ENCODE data around the gene RPTOR. TPM values are rescaled to one million over a fixed set of nuclear protein-coding genes. Genes with fewer than 3 reads are reported as not detected.

Gene RPTOR
- total RNA-seq, 1 experiment from 2014 or later: 46.2 TPM

GRCh38 chr17:80971704-80972304, 427.2 kb downstream of the RPTOR start:
- TF ChIP-seq EZH2phosphoT487 (IDR thresholded peaks at IDR 0.05; ENCODE audit: borderline replicate concordance, low read length) (no peak), CTCF (conservative IDR thresholded peaks at IDR 0.05; ENCODE audit: low read depth, low read length) (no peak), EZH2 (IDR thresholded peaks at IDR 0.05; ENCODE audit: low read length, unreplicated experiment) (no peak)
- Histone ChIP-seq H3K79me2 (ENCODE audit: low read length) (no peaks in the 10 kb centered on the region), H3K4me3 (ENCODE audit: low read length) (no peak overlapping the region), H3K4me2 (ENCODE audit: low read length) (no peak overlapping the region), H3F3A (ENCODE audit: low read length, unreplicated experiment) (no peaks in the 10 kb centered on the region), H3K27me3 (ENCODE audit: low read length) (no peaks in the 10 kb centered on the region), H3K36me3 (ENCODE audit: low read depth, low read length) (no peaks in the 10 kb centered on the region), H3K9me3 (ENCODE audit: low read length) (no peaks in the 10 kb centered on the region), H3K9ac (ENCODE audit: low read length) (no peak overlapping the region), H3K4me1 (ENCODE audit: insufficient read depth, low read length) (no peaks in the 10 kb centered on the region), H3K27ac (ENCODE audit: low read length) (no peak overlapping the region), H4K20me1 (ENCODE audit: low read length) (no peaks in the 10 kb centered on the region), H3K9me2 (replicated peaks; ENCODE audit: low read length) (no peaks in the 10 kb centered on the region), H2AFZ (ENCODE audit: low read length) (no peak overlapping the region)
- CTCF ChIA-PET: no interaction called here
- ATAC-seq: no peak
- BruUV-seq (replicated peaks): no TSS peak
- POLR2A ChIA-PET (ENCODE audit: unreplicated experiment): no interaction called here
- intact Hi-C loops (cut with micrococcal nuclease): loop anchor here (5.0 kb wide), 1 partner anchor 545 kb away; no protein-coding TSS in a partner anchor
- DNase-seq: no peak

GRCh38 chr17:80976701-80977100, 432.1 kb downstream of the RPTOR start:
- Histone ChIP-seq H3K79me2 (ENCODE audit: low read length) (no peaks in the 10 kb centered on the region), H3K4me2 (ENCODE audit: low read length) (no peak overlapping the region), H3K36me3 (ENCODE audit: low read depth, low read length) (no peaks in the 10 kb centered on the region), H3F3A (ENCODE audit: low read length, unreplicated experiment) (no peaks in the 10 kb centered on the region), H3K27me3 (ENCODE audit: low read length) (no peaks in the 10 kb centered on the region), H4K20me1 (ENCODE audit: low read length) (no peaks in the 10 kb centered on the region), H2AFZ (ENCODE audit: low read length) (no peak overlapping the region), H3K4me1 (ENCODE audit: insufficient read depth, low read length) (no peaks in the 10 kb centered on the region), H3K9me3 (ENCODE audit: low read length) (no peaks in the 10 kb centered on the region), H3K9me2 (replicated peaks; ENCODE audit: low read length) (no peaks in the 10 kb centered on the region), H3K9ac (ENCODE audit: low read length) (no peak overlapping the region), H3K4me3 (ENCODE audit: low read length) (no peak overlapping the region), H3K27ac (ENCODE audit: low read length) (no peak overlapping the region)
- TF ChIP-seq EZH2phosphoT487 (IDR thresholded peaks at IDR 0.05; ENCODE audit: borderline replicate concordance, low read length) (no peak), EZH2 (IDR thresholded peaks at IDR 0.05; ENCODE audit: low read length, unreplicated experiment) (no peak), CTCF (conservative IDR thresholded peaks at IDR 0.05; ENCODE audit: low read depth, low read length) (no peak)
- ChIA-PET POLR2A (ENCODE audit: unreplicated experiment) (no interaction called here), CTCF (no interaction called here)
- no peak for DNase-seq
- no TSS peak for BruUV-seq (replicated peaks)
- intact Hi-C loops (cut with micrococcal nuclease): no loop called here
- no peak for ATAC-seq

- Histone ChIP-seq H3K36me3 (ENCODE audit: low read depth, low read length) (no peaks in the 10 kb centered on the region), H3K9ac (ENCODE audit: low read length) (no peak overlapping the region), H3K4me2 (ENCODE audit: low read length) (no peak overlapping the region), H3K27ac (ENCODE audit: low read length) (no peak overlapping the region), H3K4me1 (ENCODE audit: insufficient read depth, low read length) (no peaks in the 10 kb centered on the region), H3K79me2 (ENCODE audit: low read length) (no peaks in the 10 kb centered on the region), H3K9me2 (replicated peaks; ENCODE audit: low read length) (no peaks in the 10 kb centered on the region), H2AFZ (ENCODE audit: low read length) (no peak overlapping the region), H3F3A (ENCODE audit: low read length, unreplicated experiment) (no peaks in the 10 kb centered on the region), H4K20me1 (ENCODE audit: low read length) (no peaks in the 10 kb centered on the region), H3K27me3 (ENCODE audit: low read length) (no peaks in the 10 kb centered on the region), H3K9me3 (ENCODE audit: low read length) (no peaks in the 10 kb centered on the region), H3K4me3 (ENCODE audit: low read length) (no peak overlapping the region)
- POLR2A ChIA-PET (ENCODE audit: unreplicated experiment): no interaction called here
- TF ChIP-seq CTCF (conservative IDR thresholded peaks at IDR 0.05; ENCODE audit: low read depth, low read length) (no peak), EZH2 (IDR thresholded peaks at IDR 0.05; ENCODE audit: low read length, unreplicated experiment) (no peak)
- CTCF ChIA-PET: no interaction called here
- DNase-seq (no peak), ATAC-seq (no peak)
- no TSS peak for BruUV-seq (replicated peaks)
- intact Hi-C loops (cut with micrococcal nuclease): no loop called here
Observed at GRCh38 chr17:80977172-80977571, 432.5 kb downstream of the RPTOR start.
